Astrocyte (in vitro differentiated cells and primary cell): ENCODE data around the gene NLE1. TPM values are rescaled to one million over a fixed set of nuclear protein-coding genes. Genes with fewer than 3 reads are reported as not detected.

Experiments used
- DNase-seq: peaks from one replicate; pipeline ENCODE4 v3.0.0-alpha.2; 2010; ENCODE audit warnings: low read depth
- FAIRE-seq: peaks from 2 replicates; lab custom pipeline; 2011; peaks lifted over from hg19 to GRCh38; lab: Jason Lieb, UNC
- H2AFZ ChIP-seq: 2 replicates; pipeline ENCODE4 v1.6.0; 2012; ENCODE audit warnings: low read depth, low read length, inconsistent platforms
- H3K27ac ChIP-seq: 2 replicates; pipeline ENCODE4 v1.5.1; 2011; ENCODE audit warnings: low read depth, low read length, inconsistent platforms
- H3K27me3 ChIP-seq: 2 replicates; pipeline ENCODE4 v1.6.0; 2011; ENCODE audit warnings: low read length, inconsistent platforms; ENCODE audit not compliant: insufficient read depth
- H3K36me3 ChIP-seq: 2 replicates; pipeline ENCODE4 v1.5.1; 2011; ENCODE audit warnings: low read length, inconsistent platforms; ENCODE audit not compliant: insufficient read depth
- H3K4me1 ChIP-seq: 2 replicates; pipeline ENCODE4 v1.5.1; 2011; ENCODE audit warnings: low read length, inconsistent platforms; ENCODE audit not compliant: insufficient read depth
- H3K4me2 ChIP-seq: 2 replicates; pipeline ENCODE4 v1.6.0; 2012; ENCODE audit warnings: low read length, inconsistent platforms
- H3K4me3 ChIP-seq: 2 replicates; pipeline ENCODE4 v1.5.1; 2011; ENCODE audit warnings: low read depth, mild to moderate bottlenecking, low read length, inconsistent platforms; ENCODE audit not compliant: insufficient read depth
- H3K79me2 ChIP-seq: 2 replicates; pipeline ENCODE4 v1.6.0; 2012; ENCODE audit warnings: mild to moderate bottlenecking, low read length, inconsistent platforms; ENCODE audit not compliant: insufficient read depth
- H3K9ac ChIP-seq: 2 replicates; pipeline ENCODE4 v1.6.0; 2012; ENCODE audit warnings: mild to moderate bottlenecking, low read length, inconsistent platforms
- H3K9me3 ChIP-seq: 2 replicates; pipeline ENCODE4 v1.5.1; 2012; ENCODE audit warnings: low read depth, mild to moderate bottlenecking, low read length, inconsistent platforms; ENCODE audit not compliant: insufficient read depth
- H4K20me1 ChIP-seq: 2 replicates; pipeline ENCODE4 v1.6.0; 2012; ENCODE audit warnings: low read length, inconsistent platforms; ENCODE audit not compliant: insufficient read depth
- H3K27ac Mint-ChIP-seq: one replicate; pipeline ENCODE4 v1.8.0; 2021; ENCODE audit warnings: mild to moderate bottlenecking, mixed read lengths; ENCODE audit not compliant: unreplicated experiment
- H3K27me3 Mint-ChIP-seq: one replicate; pipeline ENCODE4 v1.8.0; 2021; ENCODE audit warnings: low read depth, mixed read lengths; ENCODE audit not compliant: unreplicated experiment
- H3K36me3 Mint-ChIP-seq: one replicate; pipeline ENCODE4 v1.8.0; 2021; ENCODE audit warnings: low read depth, mixed read lengths; ENCODE audit not compliant: unreplicated experiment
- H3K4me1 Mint-ChIP-seq: one replicate; pipeline ENCODE4 v1.8.0; 2021; ENCODE audit warnings: low read depth, mixed read lengths; ENCODE audit not compliant: unreplicated experiment
- H3K4me3 Mint-ChIP-seq: one replicate; pipeline ENCODE4 v1.8.0; 2021; ENCODE audit warnings: mild to moderate bottlenecking, moderate library complexity, mixed read lengths; ENCODE audit not compliant: unreplicated experiment
- H3K9me3 Mint-ChIP-seq: one replicate; pipeline ENCODE4 v1.8.0; 2021; ENCODE audit warnings: mild to moderate bottlenecking, mixed read lengths; ENCODE audit not compliant: unreplicated experiment
- EZH2 ChIP-seq: IDR thresholded peaks from 2 replicates; pipeline ENCODE4 v1.6.1; 2012; ENCODE audit warnings: mild to moderate bottlenecking, low read length, inconsistent platforms; ENCODE audit not compliant: insufficient read depth
- total RNA-seq: library from RNA; stranded (reverse); gene quantifications from 2 replicates; pipeline ENCODE4 v1.2.1, GENCODE V29; 2021
- TF ChIP-seq, protein P1 (sequence below): IDR thresholded peaks from 2 replicates; pipeline ENCODE4 v1.5.1; 2011; ENCODE audit warnings: low read depth, mild to moderate bottlenecking, inconsistent platforms, low read length, moderate library complexity; ENCODE audit not compliant: insufficient read depth

Gene NLE1
- total RNA-seq, 1 donor from 2014 or later = 19.8 TPM

DNA sequence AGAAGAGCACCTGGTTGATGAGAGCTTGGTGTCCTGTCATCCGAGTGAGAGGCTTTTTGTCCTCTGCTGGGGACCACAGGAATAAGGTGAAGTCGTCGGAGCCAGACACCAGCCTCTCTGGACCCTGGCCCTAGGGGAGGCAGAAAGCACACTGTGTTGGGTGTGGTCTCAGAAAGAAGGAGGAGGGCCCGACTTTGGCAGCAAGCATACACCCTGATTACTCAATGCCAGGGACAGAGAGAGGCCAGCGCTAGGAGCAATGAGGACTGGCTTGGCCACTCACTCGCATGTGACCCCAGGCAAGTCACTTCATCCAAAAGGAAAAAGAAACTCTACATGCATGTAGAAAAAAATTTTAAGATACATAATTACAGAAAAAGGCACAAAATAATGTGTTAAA, 6.8 kb downstream of the NLE1 start:
- Histone ChIP-seq H2AFZ (no peak overlapping the region), H3K9ac (no peak overlapping the region), H3K4me2 (no peak overlapping the region), H3K4me3 (no peak overlapping the region), H3K79me2 (peaks cover 10% of the 10 kb centered on the region), H4K20me1 (peaks cover 12% of the 10 kb centered on the region), H3K27me3 (no peaks in the 10 kb centered on the region), H3K27ac (no peak overlapping the region), H3K36me3 (peaks cover 57% of the 10 kb centered on the region), H3K4me1 (no peaks in the 10 kb centered on the region), H3K9me3 (no peaks in the 10 kb centered on the region)
- TF ChIP-seq, protein P1, sequence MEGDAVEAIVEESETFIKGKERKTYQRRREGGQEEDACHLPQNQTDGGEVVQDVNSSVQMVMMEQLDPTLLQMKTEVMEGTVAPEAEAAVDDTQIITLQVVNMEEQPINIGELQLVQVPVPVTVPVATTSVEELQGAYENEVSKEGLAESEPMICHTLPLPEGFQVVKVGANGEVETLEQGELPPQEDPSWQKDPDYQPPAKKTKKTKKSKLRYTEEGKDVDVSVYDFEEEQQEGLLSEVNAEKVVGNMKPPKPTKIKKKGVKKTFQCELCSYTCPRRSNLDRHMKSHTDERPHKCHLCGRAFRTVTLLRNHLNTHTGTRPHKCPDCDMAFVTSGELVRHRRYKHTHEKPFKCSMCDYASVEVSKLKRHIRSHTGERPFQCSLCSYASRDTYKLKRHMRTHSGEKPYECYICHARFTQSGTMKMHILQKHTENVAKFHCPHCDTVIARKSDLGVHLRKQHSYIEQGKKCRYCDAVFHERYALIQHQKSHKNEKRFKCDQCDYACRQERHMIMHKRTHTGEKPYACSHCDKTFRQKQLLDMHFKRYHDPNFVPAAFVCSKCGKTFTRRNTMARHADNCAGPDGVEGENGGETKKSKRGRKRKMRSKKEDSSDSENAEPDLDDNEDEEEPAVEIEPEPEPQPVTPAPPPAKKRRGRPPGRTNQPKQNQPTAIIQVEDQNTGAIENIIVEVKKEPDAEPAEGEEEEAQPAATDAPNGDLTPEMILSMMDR = no peak
- no peak for TF ChIP-seq EZH2
- Mint-ChIP-seq H3K4me3 (no peak overlapping the region), H3K36me3 (peaks cover 27% of the 10 kb centered on the region), H3K27me3 (no peaks in the 10 kb centered on the region), H3K4me1 (no peaks in the 10 kb centered on the region), H3K27ac (no peak overlapping the region), H3K9me3 (no peaks in the 10 kb centered on the region)
- FAIRE-seq (no peak), DNase-seq (no peak)

- FAIRE-seq = no peak
- H2AFZ ChIP-seq = no peak overlapping the region
- no peak overlapping the region for H3K9ac ChIP-seq
- no peaks in the 10 kb centered on the region for H3K9me3 Mint-ChIP-seq
- H3K27me3 ChIP-seq = no peaks in the 10 kb centered on the region
- DNase-seq = no peak
- peaks cover 27% of the 10 kb centered on the region for H3K36me3 Mint-ChIP-seq
- no peak for TF ChIP-seq EZH2
- TF ChIP-seq, protein P1 = no peak
- H3K4me3 ChIP-seq = no peak overlapping the region
- H3K4me3 Mint-ChIP-seq = no peak overlapping the region
- H3K4me2 ChIP-seq = no peak overlapping the region
- H4K20me1 ChIP-seq = no peaks in the 10 kb centered on the region
- H3K79me2 ChIP-seq = no peaks in the 10 kb centered on the region
- H3K4me1 Mint-ChIP-seq = peaks cover 4% of the 10 kb centered on the region
- H3K36me3 ChIP-seq = peaks cover 44% of the 10 kb centered on the region
- no peak overlapping the region for H3K27ac Mint-ChIP-seq
- no peaks in the 10 kb centered on the region for H3K4me1 ChIP-seq
- no peaks in the 10 kb centered on the region for H3K9me3 ChIP-seq
- no peak overlapping the region for H3K27ac ChIP-seq
- no peaks in the 10 kb centered on the region for H3K27me3 Mint-ChIP-seq
Measured at GRCh38 chr17:35132816-35133550, 9.1 kb downstream of the NLE1 start.

DNA sequence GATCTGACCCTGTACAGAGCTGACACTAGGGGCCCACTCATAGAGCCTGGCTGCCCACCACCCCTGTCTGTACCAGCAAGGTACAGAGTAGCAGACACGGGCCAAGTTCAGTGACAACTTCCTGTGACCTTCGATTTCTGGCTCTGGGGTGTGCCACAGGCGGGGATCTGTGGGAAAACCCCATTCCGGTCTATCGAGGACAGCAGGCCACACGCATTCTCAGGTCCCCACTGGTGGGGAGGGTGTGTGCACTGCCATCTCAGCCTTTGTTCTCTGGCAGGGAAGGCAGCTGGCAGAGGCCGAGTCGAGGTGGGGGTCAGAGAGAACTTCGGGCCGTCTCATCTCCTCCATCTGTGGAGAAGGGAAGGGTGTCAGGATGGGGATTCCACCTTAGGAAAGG, 10.0 kb downstream of the NLE1 start:
- no peaks in the 10 kb centered on the region for H3K27me3 ChIP-seq
- no peaks in the 10 kb centered on the region for H3K9me3 ChIP-seq
- no peak overlapping the region for H3K4me3 ChIP-seq
- no peaks in the 10 kb centered on the region for H3K27me3 Mint-ChIP-seq
- H3K4me2 ChIP-seq = no peak overlapping the region
- no peak overlapping the region for H3K27ac ChIP-seq
- H3K9me3 Mint-ChIP-seq = no peaks in the 10 kb centered on the region
- peaks cover 31% of the 10 kb centered on the region for H3K36me3 Mint-ChIP-seq
- no peak overlapping the region for H3K9ac ChIP-seq
- H3K4me1 Mint-ChIP-seq = peaks cover 4% of the 10 kb centered on the region
- no peak overlapping the region for H2AFZ ChIP-seq
- no peak overlapping the region for H3K4me3 Mint-ChIP-seq
- no peak overlapping the region for H3K27ac Mint-ChIP-seq
- DNase-seq (no peak), FAIRE-seq (no peak)
- TF ChIP-seq, protein P1 = no peak
- TF ChIP-seq EZH2 = no peak
- no peaks in the 10 kb centered on the region for H3K79me2 ChIP-seq
- H4K20me1 ChIP-seq = no peaks in the 10 kb centered on the region
- peaks cover 42% of the 10 kb centered on the region for H3K36me3 ChIP-seq
- no peaks in the 10 kb centered on the region for H3K4me1 ChIP-seq
